Calu3 (cell line): Measurements from ENCODE around the gene TRABD2B. TPM values are rescaled to one million over a fixed set of nuclear protein-coding genes. Genes with fewer than 3 reads are reported as not detected.

Source experiments
- BruUV-seq: library from RNA; stranded (reverse); fragments of 400-500 nt; replicated peaks from 2 replicates; lab custom pipeline; 2021; lab: Mats Ljungman, UMichigan
- CTCF ChIA-PET: fragments of 300-600 bp; sonication (Branson Sonifier 250); formaldehyde crosslinking; loops from one replicate; lab custom pipeline; 2022; ENCODE audit warnings: antibody characterized with exemption; lab: Charles Lee
- DNase-seq: peaks from one replicate; pipeline ENCODE4 v3.0.0; 2022
- H3K27ac Mint-ChIP-seq: one replicate; pipeline ENCODE4 v1.8.0; 2022; ENCODE audit warnings: mixed read lengths; ENCODE audit not compliant: unreplicated experiment
- H3K27me3 Mint-ChIP-seq: one replicate; pipeline ENCODE4 v1.8.0; 2022; ENCODE audit warnings: mixed read lengths; ENCODE audit not compliant: unreplicated experiment
- H3K36me3 Mint-ChIP-seq: one replicate; pipeline ENCODE4 v1.8.0; 2022; ENCODE audit warnings: mild to moderate bottlenecking, moderate library complexity, mixed read lengths; ENCODE audit not compliant: insufficient read depth, unreplicated experiment
- H3K4me1 Mint-ChIP-seq: one replicate; pipeline ENCODE4 v1.8.0; 2022; ENCODE audit warnings: mild to moderate bottlenecking, low read depth, mixed read lengths; ENCODE audit not compliant: unreplicated experiment
- H3K4me3 Mint-ChIP-seq: one replicate; pipeline ENCODE4 v1.8.0; 2022; ENCODE audit warnings: mild to moderate bottlenecking, low read depth, moderate library complexity, mixed read lengths; ENCODE audit not compliant: unreplicated experiment
- H3K9me3 Mint-ChIP-seq: one replicate; pipeline ENCODE4 v1.8.0; 2022; ENCODE audit warnings: low read depth, mixed read lengths; ENCODE audit not compliant: unreplicated experiment
- CTCF ChIP-seq: fragments of 200-600 bp; IDR thresholded peaks from one replicate; pipeline ENCODE4 v1.8.0; 2022; ENCODE audit warnings: antibody characterized with exemption; ENCODE audit not compliant: unreplicated experiment
- intact Hi-C: fragments of 100-400 bp; cut with micrococcal nuclease; formaldehyde crosslinking; loops from one replicate; pipeline ENCODE4 v1.10.0; 2022; ENCODE audit not compliant: unreplicated experiment
- total RNA-seq: library from RNA; stranded (reverse); gene quantifications from 2 replicates; pipeline ENCODE4 v1.2.3, GENCODE V29; 2022

TRABD2B gene
- total RNA-seq, 1 experiment from 2014 or later: 0.42 TPM

GRCh38 chr1:47969478-47969877 is 27.7 kb downstream of the TRABD2B start:
- Mint-ChIP-seq H3K27me3 (no peaks in the 10 kb centered on the region), H3K9me3 (no peaks in the 10 kb centered on the region), H3K36me3 (no peaks in the 10 kb centered on the region), H3K27ac (no peak overlapping the region), H3K4me3 (no peak overlapping the region), H3K4me1 (no peaks in the 10 kb centered on the region)
- CTCF ChIA-PET: no interaction called here
- intact Hi-C loops: no loop called here
- no peak for DNase-seq
- TF ChIP-seq CTCF: no peak
- BruUV-seq: no TSS peak

GRCh38 chr1:47968556-47968888 is 28.7 kb downstream of the TRABD2B start:
- H3K4me3 Mint-ChIP-seq: no peak overlapping the region
- CTCF ChIA-PET: no interaction called here
- no peaks in the 10 kb centered on the region for H3K27me3 Mint-ChIP-seq
- no peaks in the 10 kb centered on the region for H3K4me1 Mint-ChIP-seq
- H3K27ac Mint-ChIP-seq: no peak overlapping the region
- no peaks in the 10 kb centered on the region for H3K9me3 Mint-ChIP-seq
- no peaks in the 10 kb centered on the region for H3K36me3 Mint-ChIP-seq
- DNase-seq: no peak
- BruUV-seq: no TSS peak
- intact Hi-C loops: no loop called here
- TF ChIP-seq CTCF: no peak

- H3K36me3 Mint-ChIP-seq: no peaks in the 10 kb centered on the region
- TF ChIP-seq CTCF: no peak
- no peaks in the 10 kb centered on the region for H3K4me1 Mint-ChIP-seq
- intact Hi-C loops: no loop called here
- BruUV-seq: no TSS peak
- no peaks in the 10 kb centered on the region for H3K27me3 Mint-ChIP-seq
- no peaks in the 10 kb centered on the region for H3K9me3 Mint-ChIP-seq
- H3K4me3 Mint-ChIP-seq: no peak overlapping the region
- DNase-seq: no peak
- CTCF ChIA-PET: no interaction called here
- H3K27ac Mint-ChIP-seq: no peak overlapping the region
Observed at GRCh38 chr1:47967864-47968555, 29.2 kb downstream of the TRABD2B start.

GRCh38 chr1:47965816-47966215 is 31.4 kb downstream of the TRABD2B start:
- CTCF ChIA-PET: no interaction called here

More at GRCh38 chr1:47965816-47966215, 31.4 kb downstream of the TRABD2B start:
- H3K27me3 Mint-ChIP-seq: no peaks in the 10 kb centered on the region
- TF ChIP-seq CTCF: no peak
- no peak overlapping the region for H3K4me3 Mint-ChIP-seq
- no peaks in the 10 kb centered on the region for H3K4me1 Mint-ChIP-seq
- H3K36me3 Mint-ChIP-seq: no peaks in the 10 kb centered on the region
- DNase-seq: no peak
- H3K27ac Mint-ChIP-seq: no peak overlapping the region
- H3K9me3 Mint-ChIP-seq: no peaks in the 10 kb centered on the region
- BruUV-seq: no TSS peak
- intact Hi-C loops: no loop called here
